Endodermal cell (in vitro differentiated cells): ENCODE measurements around the gene FNDC11. TPM values are rescaled to one million over a fixed set of nuclear protein-coding genes. Genes with fewer than 3 reads are reported as not detected.

Experiments
- DNase-seq: peaks from one replicate; pipeline ENCODE4 v3.0.0-alpha.2; 2017
- H3K27ac ChIP-seq: 2 replicates; pipeline ENCODE4 v1.5.1; 2013; ENCODE audit warnings: mild to moderate bottlenecking, low read depth, low read length, moderate library complexity
- H3K27me3 ChIP-seq: 2 replicates; pipeline ENCODE4 v1.6.1; 2013; ENCODE audit warnings: mild to moderate bottlenecking, low read length, moderate library complexity; ENCODE audit not compliant: insufficient read depth, control insufficient read depth, poor library complexity, severe bottlenecking
- H3K36me3 ChIP-seq: 2 replicates; pipeline ENCODE4 v1.7.0; 2013; ENCODE audit warnings: mild to moderate bottlenecking, low read length, moderate library complexity; ENCODE audit not compliant: control insufficient read depth, insufficient read depth
- H3K4me1 ChIP-seq: one replicate; pipeline ENCODE4 v1.7.0; 2013; ENCODE audit warnings: low read length; ENCODE audit not compliant: control insufficient read depth, insufficient read depth
- H3K4me3 ChIP-seq: 2 replicates; pipeline ENCODE4 v1.5.1; 2013; ENCODE audit warnings: mild to moderate bottlenecking, low read length, moderate library complexity
- H3K9ac ChIP-seq: 2 replicates; pipeline ENCODE4 v1.6.1; 2013; ENCODE audit warnings: mild to moderate bottlenecking, low read length, moderate library complexity; ENCODE audit not compliant: poor library complexity, severe bottlenecking; ENCODE audit errors: extremely low read depth
- H3K9me3 ChIP-seq: 2 replicates; pipeline ENCODE4 v1.6.1; 2013; ENCODE audit warnings: mild to moderate bottlenecking, low read length, moderate library complexity; ENCODE audit not compliant: control insufficient read depth
- H3K27ac Mint-ChIP-seq: 2 replicates; pipeline ENCODE4 v1.8.0; 2020; ENCODE audit warnings: mixed read lengths
- H3K27me3 Mint-ChIP-seq: 2 replicates; pipeline ENCODE4 v1.8.0; 2021; ENCODE audit warnings: mild to moderate bottlenecking, mixed read lengths; ENCODE audit not compliant: insufficient read depth
- H3K36me3 Mint-ChIP-seq: 2 replicates; pipeline ENCODE4 v1.8.0; 2020; ENCODE audit warnings: low read depth, mixed read lengths
- H3K4me1 Mint-ChIP-seq: 2 replicates; pipeline ENCODE4 v1.8.0; 2020; ENCODE audit warnings: mixed read lengths
- H3K4me3 Mint-ChIP-seq: 2 replicates; pipeline ENCODE4 v1.8.0; 2020; ENCODE audit warnings: mild to moderate bottlenecking, moderate library complexity, mixed read lengths
- H3K9me3 Mint-ChIP-seq: 2 replicates; pipeline ENCODE4 v1.8.0; 2020; ENCODE audit warnings: mild to moderate bottlenecking, mixed read lengths
- CTCF ChIP-seq: fragments of 200-600 bp; sonication (generic); conservative IDR thresholded peaks from 2 replicates; pipeline ENCODE4 v1.5.0; 2021; ENCODE audit warnings: antibody characterized with exemption, mild to moderate bottlenecking
- WGBS, 2 experiments: methylation state at CpG; one replicate each; pipeline versions ENCODE4 v1.1.5 to v1.1.7; 2013; ENCODE audit warnings: missing lambda C conversion rate in 2 of 2, mixed read lengths in 1 of 2; ENCODE audit not compliant: insufficient coverage in 1 of 2, insufficient read length in 1 of 2; 5-methylcytosine and 5-hydroxymethylcytosine counted together
- total RNA-seq, 2 donors: library from RNA; stranded (reverse); fragmentation: NEBNext Ultra II Directional in 1 of 2; extraction: Animal tissue kit (Norgen Biotek cat#: 25700) in 1 of 2; gene quantifications; 2 replicates in 1 of 2; 3 replicates in 1 of 2; pipeline ENCODE4 v1.2.1, GENCODE V29; 2021

The FNDC11 gene
- total RNA-seq, 2 donors from 2014 or later = 1.8 to 2.4 TPM

DNA sequence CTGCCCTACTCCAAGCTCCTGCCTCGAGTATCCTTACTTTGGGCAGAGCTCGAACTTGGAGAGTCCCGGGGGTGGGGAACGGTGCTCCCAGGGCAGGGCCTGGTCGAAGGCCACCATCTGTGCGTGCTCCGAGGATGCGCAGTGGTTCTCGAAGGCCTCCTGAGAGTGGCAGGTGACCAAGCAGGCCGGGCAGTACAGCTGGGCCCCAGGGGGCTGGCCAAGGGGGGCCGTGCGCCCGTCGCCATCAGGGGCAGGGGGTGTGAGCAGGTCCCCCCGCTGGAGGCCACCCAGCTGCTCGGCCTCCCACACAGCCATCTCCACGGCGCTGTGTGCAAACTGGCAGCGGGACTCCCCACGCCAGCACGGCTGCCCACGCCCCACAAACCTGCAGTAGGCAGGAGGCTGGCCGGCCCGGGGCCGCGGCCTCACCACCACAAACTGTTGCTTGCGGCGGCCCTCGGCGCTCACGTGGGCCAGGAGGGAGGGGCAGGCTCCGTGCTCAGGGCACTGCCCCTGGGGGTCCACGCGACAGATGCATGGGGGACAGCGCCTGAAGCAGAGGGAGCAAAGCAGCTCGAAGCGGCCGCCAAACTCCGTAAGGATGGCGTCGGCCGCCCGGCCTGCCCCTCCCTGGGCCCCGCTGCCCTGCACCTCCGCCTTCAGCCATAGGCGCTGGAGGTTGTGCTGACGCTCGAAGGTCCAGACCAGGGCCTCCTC lies 18.3 kb downstream of the FNDC11 start:
- no peaks in the 10 kb centered on the region for H3K4me1 Mint-ChIP-seq
- 92% methylated on average over 21 to 48 of the region's 48 CpGs for WGBS, 2 experiments

DNA sequence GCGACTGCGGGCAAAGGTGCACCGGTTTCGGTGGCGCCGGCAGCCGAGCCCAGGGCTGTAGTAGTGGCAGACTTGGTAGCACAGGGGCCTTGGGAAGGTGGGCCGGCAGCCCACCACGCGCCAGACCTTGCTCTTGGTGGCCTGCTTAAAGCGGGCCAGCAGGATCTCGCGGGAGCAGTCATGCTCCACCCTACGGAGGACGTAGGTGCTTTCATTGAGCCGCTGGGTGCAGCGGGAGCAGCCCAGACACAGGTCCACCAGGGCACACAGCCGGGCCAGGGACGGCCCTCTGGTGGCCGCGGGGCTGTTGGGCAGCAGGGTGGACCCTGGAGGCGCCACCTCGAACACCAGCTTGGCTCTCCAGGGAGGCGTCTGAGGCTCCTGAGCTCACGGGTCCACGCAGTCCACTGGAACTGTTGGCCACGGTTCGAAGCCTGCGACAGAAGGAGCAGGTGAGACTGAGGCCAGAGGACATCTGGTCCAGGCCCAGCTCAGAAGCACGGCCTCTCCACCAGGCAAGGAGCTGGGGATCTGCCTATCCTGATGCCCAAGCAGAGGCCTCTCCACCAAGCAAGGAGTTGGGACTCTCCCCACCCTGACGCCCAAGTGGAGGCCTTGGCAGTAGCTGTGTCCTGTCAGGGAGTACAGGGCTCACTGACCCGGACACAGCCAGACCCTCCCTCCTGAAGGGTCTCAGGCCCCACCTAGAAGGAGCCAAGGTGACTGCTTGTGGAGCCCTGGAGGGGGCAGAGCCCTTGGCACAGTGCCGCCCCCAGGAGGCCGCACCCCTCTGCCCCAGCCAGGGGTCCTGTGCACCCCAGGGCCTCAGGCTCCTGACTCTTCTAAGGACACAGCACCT lies 19.1 kb downstream of the FNDC11 start:
- Mint-ChIP-seq H3K36me3 (no peaks in the 10 kb centered on the region), H3K4me1 (no peaks in the 10 kb centered on the region), H3K4me3 (peak overlapping the region; percentile 65), H3K27ac (no peak overlapping the region), H3K27me3 (no peaks in the 10 kb centered on the region), H3K9me3 (no peaks in the 10 kb centered on the region)
- Histone ChIP-seq H3K9me3 (no peaks in the 10 kb centered on the region), H3K27me3 (no peaks in the 10 kb centered on the region), H3K27ac (no peak overlapping the region), H3K9ac (peak overlapping the region; percentile 64), H3K4me1 (no peaks in the 10 kb centered on the region), H3K36me3 (no peaks in the 10 kb centered on the region), H3K4me3 (peak overlapping the region; percentile 84)
- WGBS, 2 experiments = 91 to 94% methylated on average over 19 to 34 of the region's 34 CpGs
- TF ChIP-seq CTCF = peak; percentile 66
- peak; percentile 75 for DNase-seq

More for the DNA sequence above, 18.3 kb downstream of the FNDC11 start:
- H3K27ac ChIP-seq = no peak overlapping the region
- Mint-ChIP-seq H3K4me3 (no peak overlapping the region), H3K36me3 (no peaks in the 10 kb centered on the region), H3K27me3 (no peaks in the 10 kb centered on the region), H3K27ac (no peak overlapping the region), H3K9me3 (no peaks in the 10 kb centered on the region)
- no peaks in the 10 kb centered on the region for H3K27me3 ChIP-seq
- H3K4me3 ChIP-seq = no peak overlapping the region
- no peaks in the 10 kb centered on the region for H3K9me3 ChIP-seq
- no peak for TF ChIP-seq CTCF
- H3K9ac ChIP-seq = no peak overlapping the region
- no peaks in the 10 kb centered on the region for H3K4me1 ChIP-seq
- no peak for DNase-seq
- H3K36me3 ChIP-seq = no peaks in the 10 kb centered on the region

GRCh38 chr20:63573647-63574131 lies 19.7 kb downstream of the FNDC11 start:
- no peak for TF ChIP-seq CTCF
- Histone ChIP-seq H3K27me3 (no peaks in the 10 kb centered on the region), H3K9me3 (no peaks in the 10 kb centered on the region), H3K4me3 (peak overlapping the region; percentile 84), H3K4me1 (no peaks in the 10 kb centered on the region), H3K36me3 (no peaks in the 10 kb centered on the region), H3K27ac (no peak overlapping the region), H3K9ac (peak overlapping the region; percentile 64)
- DNase-seq = no peak
- H3K36me3 Mint-ChIP-seq = no peaks in the 10 kb centered on the region
- no peaks in the 10 kb centered on the region for H3K27me3 Mint-ChIP-seq
- H3K9me3 Mint-ChIP-seq = no peaks in the 10 kb centered on the region
- H3K4me1 Mint-ChIP-seq = no peaks in the 10 kb centered on the region
- no peak overlapping the region for H3K27ac Mint-ChIP-seq
- H3K4me3 Mint-ChIP-seq = peak overlapping the region; percentile 65
- 6 to 13% methylated on average over 10 to 17 of the region's 24 CpGs for WGBS, 2 experiments
